Head of caudate nucleus (tissue), 42 donors: ENCODE data around the gene CTNND2.
"Not testable (repeated sequence)": the region's sequence is repeated elsewhere in the genome, so short reads cannot be mapped to it uniquely, and the experiment has no call there.

Source experiments
- DNase-seq, 42 donors: peaks; one replicate each; pipeline versions ENCODE4 v3.0.0 to v3.0.0-alpha.2; 2020 to 2021; ENCODE audit warnings: mixed read lengths in 7 of 42
- intact Hi-C: fragments of 100-400 bp; cut with DNase I; formaldehyde crosslinking; loops from one replicate; pipeline ENCODE4 v1.15.0; 2022

Gene CTNND2

DNA sequence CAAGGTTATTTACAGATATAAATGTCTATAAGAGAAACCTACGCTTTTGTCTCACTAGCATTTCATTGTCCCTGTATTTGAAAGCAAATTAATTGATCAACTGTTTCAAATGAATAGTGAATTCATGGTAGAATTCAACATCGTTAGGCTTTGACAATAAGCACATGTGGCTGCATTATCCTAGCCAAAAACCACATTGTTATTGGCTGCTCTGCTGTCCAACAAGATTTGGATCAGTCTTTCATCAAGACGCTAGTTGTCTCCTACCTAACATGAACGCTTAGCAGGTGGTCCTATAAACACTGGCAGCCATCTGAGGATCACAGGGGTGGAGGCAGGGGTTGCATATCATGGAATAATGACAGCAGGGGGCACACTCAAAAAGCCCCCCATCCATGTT is 455.0 kb downstream of the CTNND2 start:
- no peak for DNase-seq
- intact Hi-C loops, result no loop called here

DNA sequence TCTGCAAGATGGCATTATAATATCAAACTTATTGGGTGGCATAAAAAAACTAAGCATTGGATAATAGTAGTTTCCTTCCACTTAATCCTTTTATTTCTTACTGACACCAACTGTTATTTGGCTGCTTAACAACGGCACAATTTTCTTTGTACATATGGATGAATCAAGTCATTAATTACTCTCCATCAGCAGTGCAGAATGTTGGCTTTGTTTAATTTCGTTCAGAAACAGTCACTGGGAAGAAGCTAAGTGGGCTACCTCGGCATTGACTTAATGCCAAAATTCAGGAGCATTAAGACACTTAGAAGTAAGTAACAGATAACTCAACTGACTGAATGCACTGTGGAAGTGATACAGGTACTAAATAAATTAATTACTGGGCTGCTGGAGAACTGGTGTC is 460.4 kb downstream of the CTNND2 start:
- no peak for DNase-seq
- intact Hi-C loops, result no loop called here

DNA sequence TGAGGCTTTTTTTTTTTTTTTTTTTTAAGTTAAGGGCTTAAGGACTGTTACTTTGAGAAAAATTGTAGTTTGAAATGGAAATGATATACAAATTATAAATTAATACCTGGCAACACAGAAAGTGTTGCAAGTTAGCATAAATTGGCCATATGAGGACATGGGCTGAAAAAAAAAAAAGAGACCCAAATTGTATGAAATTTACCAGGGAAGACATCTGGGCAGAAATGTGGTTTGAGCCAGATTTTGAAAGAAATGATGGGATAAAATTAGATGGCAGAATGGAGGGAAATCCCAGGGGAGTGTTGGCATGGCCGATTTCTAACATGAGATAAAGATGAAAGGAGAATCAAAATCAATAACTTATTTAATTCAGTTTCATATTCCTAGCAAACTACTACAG is 472.1 kb downstream of the CTNND2 start:
- intact Hi-C loops, result no loop called here

DNA sequence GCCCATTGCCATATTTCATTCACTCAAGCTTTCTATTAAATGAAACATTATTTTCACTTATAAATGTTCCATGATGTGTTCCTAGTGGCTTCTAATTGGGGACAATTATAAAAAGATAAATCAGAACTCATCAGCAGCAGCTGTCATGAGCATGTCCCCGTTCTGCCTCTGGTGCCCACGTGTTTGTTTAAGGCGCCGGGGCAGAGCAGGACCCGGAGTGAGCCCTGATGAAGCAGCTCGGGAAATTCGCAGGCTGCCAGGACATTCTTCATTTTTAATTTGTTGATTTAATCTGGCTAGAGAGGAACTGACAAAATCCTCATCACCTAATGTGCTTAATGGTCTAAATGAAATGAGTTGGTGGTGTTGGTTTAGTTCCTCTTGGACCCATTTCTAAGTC is 475.0 kb downstream of the CTNND2 start:
- intact Hi-C loops, result no loop called here

More for the DNA sequence above, 472.1 kb downstream of the CTNND2 start:
- DNase-seq, result no peak

DNA sequence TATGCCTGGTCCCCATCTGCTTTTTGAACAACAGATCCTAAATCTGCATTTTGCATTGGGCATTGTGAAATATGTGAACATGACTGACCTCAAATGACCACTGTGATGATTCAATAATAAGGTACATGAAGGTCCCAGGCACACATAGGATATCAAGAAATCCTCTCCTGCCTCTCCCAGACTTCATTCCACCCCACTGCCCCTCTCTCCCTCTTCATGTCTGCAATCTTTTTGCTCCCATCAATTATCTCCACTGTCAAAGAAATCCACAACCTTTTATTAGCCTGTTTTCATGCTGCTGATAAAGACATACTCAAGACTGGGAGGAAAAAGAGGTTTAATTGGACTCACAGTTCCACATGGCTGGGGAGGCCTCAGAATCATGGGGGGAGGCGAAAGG is 476.7 kb downstream of the CTNND2 start:
- no peak for DNase-seq
- intact Hi-C loops, result no loop called here

More for the DNA sequence above, 475.0 kb downstream of the CTNND2 start:
- peak in 1 of 42 donors; percentile 44 for DNase-seq

DNA sequence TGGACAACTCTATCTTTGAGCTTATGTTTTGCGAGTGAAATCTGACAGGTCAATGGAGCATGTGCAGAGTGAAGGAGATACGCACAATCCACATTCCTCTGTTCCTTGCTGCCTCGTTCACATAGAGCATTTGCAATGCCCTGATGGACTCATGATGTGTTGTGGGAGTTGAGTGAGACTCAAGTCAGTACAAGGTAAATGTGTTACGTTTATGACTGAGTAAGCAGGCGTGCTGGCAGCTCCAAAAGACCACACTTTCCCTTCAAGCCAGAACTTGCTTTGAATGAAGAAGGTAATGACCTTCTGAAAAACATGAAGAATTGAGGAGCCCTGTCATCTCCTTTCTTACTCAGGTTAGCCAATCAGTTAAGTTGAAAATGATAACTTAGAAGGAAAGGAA is 477.8 kb downstream of the CTNND2 start:
- no peak for DNase-seq
- intact Hi-C loops, result no loop called here

DNA sequence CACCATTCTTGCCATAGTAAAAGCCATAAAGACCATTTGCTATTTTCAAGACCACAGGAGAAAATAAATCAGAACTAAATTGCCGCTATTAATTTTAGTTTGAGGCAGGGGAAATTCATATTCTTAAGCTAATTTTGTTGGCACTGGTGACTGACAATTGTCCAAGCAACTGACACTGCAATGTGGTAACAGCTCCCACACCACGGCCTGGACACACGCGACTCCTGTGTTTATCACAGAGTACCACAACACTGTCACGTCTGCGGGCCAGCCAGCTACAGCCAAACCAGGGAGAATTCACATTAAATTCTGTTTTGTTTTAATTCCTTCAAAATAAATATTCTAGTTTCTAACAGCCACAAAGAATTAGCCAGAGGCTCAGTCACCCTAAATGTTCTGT is 481.9 kb downstream of the CTNND2 start:
- intact Hi-C loops, result no loop called here
- DNase-seq, result peak in 19 of 42 donors; percentile 11 to 66 (median 28)

DNA sequence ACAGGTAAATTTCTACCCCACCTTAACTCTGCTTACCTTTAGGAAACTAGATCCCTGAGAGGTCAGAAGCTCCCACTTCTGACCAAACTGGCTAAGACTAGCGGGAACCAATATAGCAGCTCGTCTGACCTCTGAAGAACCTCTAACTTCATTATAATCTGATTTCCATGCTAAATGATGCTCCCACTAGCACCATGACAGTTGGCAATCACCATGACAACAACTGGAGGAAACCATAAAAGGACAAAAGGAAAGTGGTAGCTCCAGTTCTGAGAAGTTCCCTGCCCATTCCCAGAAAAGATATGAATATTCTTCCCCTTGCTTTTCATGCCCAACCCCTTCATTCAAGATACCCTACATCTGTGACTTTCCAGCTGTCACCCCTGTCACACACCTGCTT is 483.3 kb downstream of the CTNND2 start:
- no peak for DNase-seq
- intact Hi-C loops, result no loop called here

DNA sequence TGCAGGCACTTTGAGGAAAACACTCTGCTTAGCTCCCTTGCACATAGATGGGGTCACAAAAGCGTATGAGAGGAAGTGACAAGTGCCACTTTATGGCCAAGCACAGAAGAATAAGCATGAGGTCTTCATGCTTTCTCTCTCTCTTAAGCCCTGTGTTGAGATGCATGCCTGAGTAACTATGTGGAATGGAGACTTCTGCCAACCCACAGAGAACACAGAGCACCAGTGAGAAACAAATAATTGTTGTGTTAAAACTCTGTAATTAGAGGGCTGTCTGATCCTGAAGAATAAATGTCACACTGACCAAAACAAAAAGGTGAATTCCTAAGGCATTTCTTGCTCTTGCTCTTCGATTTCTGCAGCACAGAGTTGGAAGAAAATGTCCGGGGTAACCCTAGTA is 488.5 kb downstream of the CTNND2 start:
- peak in 3 of 42 donors; percentile 10 to 36 (median 26) for DNase-seq
- intact Hi-C loops, result no loop called here

DNA sequence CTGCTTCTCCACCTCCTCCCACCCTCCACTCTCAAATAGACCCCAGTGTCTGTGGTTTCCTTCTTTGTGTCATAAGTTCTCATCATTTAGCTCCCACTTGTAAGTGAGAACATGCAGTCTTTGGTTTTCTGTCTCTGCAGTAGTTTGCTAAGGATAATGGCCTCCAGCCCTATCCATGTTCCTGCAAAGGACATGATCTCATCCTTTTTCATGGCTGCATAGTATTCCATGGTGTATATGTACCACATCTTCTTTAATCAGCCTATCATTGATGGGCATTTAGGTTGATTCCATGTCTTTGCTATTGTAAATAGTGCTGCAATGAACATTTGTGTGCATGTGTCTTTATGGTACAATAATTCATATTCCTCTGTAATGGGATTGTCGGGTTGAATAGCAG is 489.5 kb downstream of the CTNND2 start:
- intact Hi-C loops, DNase-seq: not testable (repeated sequence)

DNA sequence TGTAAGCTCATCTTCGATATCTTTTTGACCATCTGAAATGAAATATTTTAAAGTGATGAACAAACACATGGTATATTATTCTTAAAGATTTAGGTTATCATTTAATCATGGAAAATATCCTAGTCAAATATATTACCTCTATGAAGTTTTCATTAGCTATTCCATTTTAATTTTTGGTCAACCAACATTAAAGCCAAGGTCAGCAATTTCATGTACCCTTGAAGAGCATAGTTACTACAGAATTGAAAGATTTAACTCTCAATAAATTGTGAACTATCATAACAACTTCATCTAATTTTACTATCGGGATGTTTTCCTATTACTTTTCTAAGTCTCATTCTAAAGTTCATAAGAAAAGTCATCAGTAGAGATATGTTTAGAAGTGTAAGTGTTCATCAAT is 492.6 kb downstream of the CTNND2 start:
- intact Hi-C loops, result no loop called here
- no peak for DNase-seq

DNA sequence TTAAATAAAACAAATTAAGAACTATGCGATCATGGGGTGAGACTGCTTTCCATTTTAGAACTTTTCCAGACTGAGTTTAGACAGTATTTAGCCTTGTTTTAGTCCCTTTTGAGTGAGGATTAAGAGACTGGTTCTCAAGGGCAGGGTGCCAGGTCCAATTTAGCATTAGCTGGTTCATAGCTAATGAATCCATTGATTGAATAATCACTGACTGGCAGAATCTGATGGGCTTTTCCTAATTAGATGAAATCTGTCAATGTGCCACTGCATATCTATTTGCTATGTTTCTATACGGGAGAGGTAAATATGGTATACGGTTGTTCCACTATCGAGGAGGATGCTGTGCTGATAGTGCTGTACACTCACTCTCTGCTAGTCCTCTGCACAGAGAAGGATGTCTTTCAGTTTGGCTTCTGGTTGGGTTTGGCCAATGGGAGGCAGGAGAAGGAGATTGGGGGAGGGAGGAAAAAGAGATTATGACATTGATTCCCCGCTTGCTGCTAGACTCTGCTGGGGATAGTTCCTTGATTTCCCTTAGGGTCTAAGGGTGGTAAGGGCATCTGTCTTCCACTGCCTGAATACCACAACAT is 496.6 kb downstream of the CTNND2 start:
- DNase-seq, result peak in 21 of 42 donors; percentile 36 to 85 (median 51)
- intact Hi-C loops, result no loop called here

DNA sequence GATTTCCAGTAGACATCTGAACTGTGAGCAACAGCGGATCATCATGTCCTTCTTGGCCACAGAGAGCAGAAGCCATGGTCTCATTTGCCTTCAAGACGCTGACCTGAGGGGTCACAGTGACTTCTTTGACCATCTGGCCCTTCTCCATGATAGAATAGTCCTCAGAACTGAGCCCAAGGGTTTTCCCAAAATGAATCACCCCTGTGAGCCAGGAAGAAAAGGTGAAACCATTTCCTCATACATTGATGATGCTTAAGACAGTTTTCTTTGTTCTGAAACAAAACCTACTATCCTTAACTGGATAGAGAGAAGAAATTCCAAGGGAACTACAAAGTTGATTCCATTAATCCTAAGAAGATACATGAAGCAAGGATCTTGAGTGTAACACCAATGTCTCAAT is 503.9 kb downstream of the CTNND2 start:
- DNase-seq, result no peak
- intact Hi-C loops, result no loop called here

DNA sequence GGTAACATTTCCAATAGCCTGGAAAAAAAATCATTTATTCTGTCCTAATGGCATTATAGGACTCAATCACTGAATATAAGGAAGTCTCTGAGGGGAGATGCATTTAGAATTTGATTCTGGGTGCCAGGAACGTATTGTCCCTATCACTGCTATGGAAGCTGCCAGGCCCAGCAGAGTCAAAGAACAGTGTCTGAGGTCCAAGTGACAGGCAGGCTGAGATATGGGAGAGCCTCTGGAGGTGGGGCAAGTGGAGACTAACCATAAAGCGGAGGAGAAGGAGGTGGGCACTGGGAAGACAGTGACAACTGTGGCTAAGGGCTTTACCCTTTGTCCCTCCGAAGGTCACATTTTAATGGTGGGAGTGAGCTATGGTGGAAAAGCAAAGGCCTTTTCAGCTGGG is 505.5 kb downstream of the CTNND2 start:
- intact Hi-C loops, result no loop called here
- no peak for DNase-seq

DNA sequence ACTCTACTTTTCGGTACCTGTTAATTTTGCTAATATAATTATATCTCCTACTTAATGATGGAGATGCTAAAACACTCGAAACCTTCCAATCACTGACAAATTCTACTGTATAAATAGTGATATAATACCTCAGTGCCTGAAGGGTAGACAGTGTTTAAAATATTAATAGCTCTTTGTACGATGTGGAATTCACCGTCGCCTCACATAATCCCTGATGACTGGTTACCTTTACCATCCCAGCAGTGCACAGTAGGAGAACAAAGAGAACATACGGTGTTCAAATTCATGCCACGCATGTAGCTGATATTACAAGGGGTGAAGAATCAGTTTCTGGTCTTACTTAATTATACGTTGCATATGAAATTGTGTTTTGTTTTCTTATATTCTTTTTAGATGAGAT is 506.7 kb downstream of the CTNND2 start:
- intact Hi-C loops, result no loop called here
- DNase-seq, result no peak

DNA sequence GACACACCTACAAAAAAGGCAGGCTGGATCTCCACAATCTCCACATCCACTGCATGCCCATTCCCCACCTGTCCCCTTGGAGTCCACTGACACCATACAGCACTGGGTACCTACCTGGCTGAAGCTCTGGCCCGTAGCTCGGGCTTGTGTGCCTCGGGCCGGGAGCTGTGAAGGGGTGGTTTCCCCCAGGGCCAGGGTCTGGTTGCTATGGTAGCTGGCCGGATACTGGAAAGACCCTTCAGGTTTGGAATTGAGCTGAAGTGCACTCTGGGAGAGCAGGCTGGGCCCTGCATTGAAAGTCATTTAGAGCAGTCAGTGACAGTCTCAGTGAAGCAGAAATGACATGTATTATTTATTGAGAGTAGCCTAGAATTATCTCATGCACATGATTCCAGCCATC is 507.3 kb downstream of the CTNND2 start:
- DNase-seq, result no peak
- intact Hi-C loops, result no loop called here

DNA sequence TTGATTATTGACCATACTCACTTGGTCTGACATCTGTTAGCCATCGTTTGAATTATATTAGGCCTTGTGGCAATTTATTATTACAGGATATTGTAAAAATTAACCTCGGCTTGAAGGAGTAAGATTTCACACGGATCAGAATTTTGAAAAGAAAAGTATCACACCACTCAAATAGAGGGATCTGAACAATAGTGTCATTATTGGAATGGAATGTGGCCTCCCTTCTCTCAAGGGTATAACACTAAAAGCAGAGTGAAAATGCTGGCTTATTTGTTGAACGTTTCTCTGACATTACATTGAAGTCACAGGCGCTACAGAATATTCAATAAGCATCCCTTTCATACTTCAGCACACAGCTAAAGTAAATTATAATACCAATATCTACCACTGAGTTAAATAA is 509.3 kb downstream of the CTNND2 start:
- intact Hi-C loops, result no loop called here
- DNase-seq, result no peak

DNA sequence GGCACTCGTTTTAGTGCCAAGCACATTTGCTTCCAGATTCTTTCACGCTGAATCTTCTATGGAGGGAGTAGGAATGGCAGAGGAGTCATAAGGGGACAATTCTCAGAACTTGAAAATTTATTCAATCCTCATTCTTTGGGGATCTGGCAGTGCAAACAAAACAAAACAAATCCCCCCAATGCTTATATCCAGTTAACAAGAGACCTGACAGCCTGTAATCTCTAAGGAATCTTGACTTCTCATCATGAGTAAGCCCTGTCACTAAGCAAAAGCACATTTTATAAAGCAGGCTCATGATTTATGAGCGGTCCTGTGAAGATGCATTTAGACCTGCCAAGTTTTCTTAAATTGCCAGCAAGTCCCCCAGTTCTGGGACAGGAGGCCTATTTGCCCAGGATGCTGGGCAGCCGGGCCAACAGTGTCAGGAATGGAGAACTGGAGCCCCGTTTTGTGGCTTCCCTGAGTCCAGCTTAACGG is 513.9 kb downstream of the CTNND2 start:
- intact Hi-C loops, result no loop called here
- DNase-seq, result peak in 10 of 42 donors; percentile 26 to 74 (median 47)

DNA sequence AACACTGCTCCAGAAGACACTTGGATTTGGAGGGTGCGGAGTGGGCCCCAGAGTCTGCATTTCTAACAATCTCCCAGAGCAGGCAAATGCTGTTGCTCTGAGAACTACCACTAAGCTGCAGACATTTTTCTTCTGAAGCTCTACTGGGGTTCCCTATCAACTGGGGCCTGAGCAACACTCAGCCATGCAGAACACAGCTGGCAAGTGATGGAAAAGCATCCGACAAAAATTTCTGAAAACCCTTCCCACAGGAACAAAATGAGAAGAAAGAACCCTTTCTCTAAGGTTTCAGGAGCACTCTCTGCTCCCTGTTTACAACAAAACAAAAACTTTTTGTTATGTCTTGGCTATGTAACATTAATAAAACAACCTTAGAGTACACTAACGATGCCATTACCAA is 516.9 kb downstream of the CTNND2 start:
- intact Hi-C loops, result loop anchor here (10.0 kb wide), 2 partner anchors 107 to 227 kb away; no protein-coding TSS in a partner anchor
- DNase-seq, result peak in 3 of 42 donors; percentile 24 to 50 (median 31)

DNA sequence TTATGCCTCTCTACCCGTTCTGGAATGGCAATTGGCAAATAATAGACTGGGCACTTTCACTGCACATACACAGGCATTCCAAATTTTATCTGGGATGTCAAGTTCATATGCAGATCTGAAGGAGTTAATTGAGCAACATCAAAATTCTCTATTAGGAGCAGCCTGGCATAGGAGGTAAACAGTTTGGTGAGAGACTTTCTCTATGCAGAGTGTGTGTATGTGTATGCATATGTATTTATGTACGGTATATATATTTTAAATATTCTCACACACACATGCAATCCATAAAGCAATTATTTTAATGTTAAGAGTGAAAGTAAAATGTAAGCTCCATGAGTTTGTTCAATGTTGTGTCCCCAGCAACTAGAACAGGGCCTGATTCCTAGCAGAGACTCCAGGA is 517.8 kb downstream of the CTNND2 start:
- no peak for DNase-seq
- intact Hi-C loops, result loop anchor here (10.0 kb wide), 2 partner anchors 108 to 228 kb away; no protein-coding TSS in a partner anchor

DNA sequence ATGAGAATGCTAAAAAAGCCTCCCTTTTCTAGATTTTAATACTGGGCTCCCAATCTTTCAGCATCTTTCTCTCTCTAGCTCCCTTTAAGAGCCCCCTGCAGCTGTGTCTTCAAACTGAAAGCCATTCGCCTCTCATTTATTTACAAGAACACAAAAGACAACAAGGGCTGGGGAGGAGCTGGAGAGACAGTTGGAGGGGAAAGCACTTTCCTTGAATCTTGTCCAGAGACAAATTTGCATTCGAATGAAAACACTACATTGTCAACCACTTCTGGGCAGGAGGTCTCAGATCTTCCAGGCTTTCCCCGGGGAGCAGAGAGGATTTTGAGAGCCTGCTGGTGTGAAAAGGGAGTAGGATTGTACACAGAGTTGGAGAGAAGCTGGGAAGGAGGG is 518.3 kb downstream of the CTNND2 start:
- DNase-seq, result peak in 36 of 42 donors; percentile 14 to 87 (median 66)

More for the DNA sequence above, 518.3 kb downstream of the CTNND2 start:
- intact Hi-C loops, result loop anchor here (10.0 kb wide), 2 partner anchors 109 to 229 kb away; no protein-coding TSS in a partner anchor
